Endothelial cell of umbilical vein (primary cell): ENCODE measurements around the gene GID4. TPM values are rescaled to one million over a fixed set of nuclear protein-coding genes. Genes with fewer than 3 reads are reported as not detected.

ENCODE experiments used
- BruUV-seq: library from RNA; stranded (reverse); fragments of 400-500 nt; replicated peaks from 2 replicates; lab custom pipeline; 2021; lab: Mats Ljungman, UMichigan
- CTCF ChIA-PET: fragments of 300-600, 350-600 bp; sonication (Branson Sonifier 250); formaldehyde crosslinking; loops from one replicate; lab custom pipeline; 2021; ENCODE audit warnings: antibody characterized with exemption, inconsistent platforms; lab: Charles Lee
- POLR2A ChIA-PET: fragments of 300-600, 350-600 bp; sonication (Branson Sonifier 250); formaldehyde crosslinking; loops from one replicate; lab custom pipeline; 2021; ENCODE audit warnings: antibody characterized with exemption, inconsistent platforms; lab: Charles Lee
- DNase-seq: peaks from one replicate; pipeline ENCODE4 v3.0.0-alpha.2; 2011; ENCODE audit warnings: low read depth, low spot score
- FAIRE-seq: peaks from 2 replicates; lab custom pipeline; 2011; peaks lifted over from hg19 to GRCh38; lab: Jason Lieb, UNC
- H2AFZ ChIP-seq: 2 replicates; pipeline ENCODE4 v1.6.0; 2012; ENCODE audit warnings: low read depth, low read length, control low read depth, inconsistent platforms
- H3K27ac ChIP-seq: 2 replicates; pipeline ENCODE4 v1.5.1; 2011; ENCODE audit warnings: low read depth, mild to moderate bottlenecking, control low read depth, low read length, moderate library complexity; ENCODE audit not compliant: insufficient read depth
- H3K27me3 ChIP-seq, 2 experiments: 2 replicates each; pipeline versions ENCODE4 v1.6.0 to v1.6.1; 2011; ENCODE audit warnings: low read length in 2 of 2, mixed read lengths in 1 of 2; ENCODE audit not compliant: control insufficient read depth in 2 of 2, insufficient read depth in 2 of 2
- H3K36me3 ChIP-seq, 2 experiments: 2 replicates in 1 of 2; 3 replicates in 1 of 2; pipeline ENCODE4 v1.5.1; 2011; ENCODE audit warnings: low read length in 2 of 2, mild to moderate bottlenecking in 1 of 2, moderate library complexity in 1 of 2; ENCODE audit not compliant: control insufficient read depth in 2 of 2, insufficient read depth in 2 of 2; ENCODE audit errors: extremely low read depth in 1 of 2
- H3K4me1 ChIP-seq: 3 replicates; pipeline ENCODE4 v1.5.1; 2011; ENCODE audit warnings: mild to moderate bottlenecking, low read length; ENCODE audit not compliant: control insufficient read depth, insufficient read depth; ENCODE audit errors: extremely low read depth
- H3K4me2 ChIP-seq: 2 replicates; pipeline ENCODE4 v1.6.1; 2011; ENCODE audit warnings: low read length, control low read depth, mixed read lengths; ENCODE audit not compliant: insufficient read depth
- H3K4me3 ChIP-seq, 3 experiments: fragments of 200-600 bp in 1 of 3; sonication (generic), shearing (Covaris generic) in 1 of 3; replicated peaks in 1 of 3; 2 replicates each; pipeline ENCODE4 v1.5.1; 2011 to 2016; ENCODE audit warnings: control low read depth in 3 of 3, low read length in 3 of 3, mild to moderate bottlenecking in 2 of 3, inconsistent platforms in 1 of 3, low read depth in 1 of 3, moderate library complexity in 1 of 3; ENCODE audit not compliant: insufficient read depth in 1 of 3
- H3K79me2 ChIP-seq: 2 replicates; pipeline ENCODE4 v1.6.0; 2012; ENCODE audit warnings: low read length, inconsistent platforms; ENCODE audit not compliant: control insufficient read depth, insufficient read depth
- H3K9ac ChIP-seq: replicated peaks from 2 replicates; pipeline ENCODE3; 2011; ENCODE audit warnings: low read length, control low read depth; ENCODE audit not compliant: insufficient read depth; ENCODE audit errors: extremely low read depth
- H3K9me1 ChIP-seq: replicated peaks from 3 replicates; pipeline ENCODE4 v1.6.0; 2011; ENCODE audit warnings: mild to moderate bottlenecking, low read length; ENCODE audit not compliant: control insufficient read depth, insufficient read depth; ENCODE audit errors: extremely low read depth
- H3K9me3 ChIP-seq: replicated peaks from 2 replicates; pipeline ENCODE4 v1.5.1; 2012; ENCODE audit warnings: low read length, inconsistent platforms; ENCODE audit not compliant: control insufficient read depth, insufficient read depth
- H4K20me1 ChIP-seq: replicated peaks from 2 replicates; pipeline ENCODE3; 2011; ENCODE audit warnings: mild to moderate bottlenecking, low read length; ENCODE audit not compliant: control insufficient read depth, insufficient read depth; ENCODE audit errors: extremely low read depth
- CTCF ChIP-seq, 2 donors: IDR thresholded peaks; 1 replicate in 1 of 2; 2 replicates in 1 of 2; pipeline ENCODE4 v1.5.1; 2011; ENCODE audit warnings: low read length in 2 of 2, mild to moderate bottlenecking in 2 of 2, moderate library complexity in 2 of 2, control low read depth in 1 of 2, inconsistent platforms in 1 of 2, low read depth in 1 of 2; ENCODE audit not compliant: insufficient read depth in 1 of 2; ENCODE audit errors: extremely low read depth in 1 of 2
- EZH2 ChIP-seq: IDR thresholded peaks from 2 replicates; pipeline ENCODE4 v1.6.1; 2012; ENCODE audit warnings: borderline replicate concordance, low read depth, mild to moderate bottlenecking, moderate library complexity, low read length, inconsistent platforms; ENCODE audit not compliant: severe bottlenecking
- FOS ChIP-seq: IDR thresholded peaks from 2 replicates; pipeline ENCODE4 v1.6.1; 2011; ENCODE audit warnings: mild to moderate bottlenecking, low read length, moderate library complexity, borderline replicate concordance; ENCODE audit not compliant: insufficient read depth
- GATA2 ChIP-seq: IDR thresholded peaks from 2 replicates; pipeline ENCODE4 v1.7.0; 2011; ENCODE audit warnings: low read depth, mild to moderate bottlenecking, moderate library complexity, mixed read lengths, low read length; ENCODE audit not compliant: insufficient read length, insufficient read depth
- JUN ChIP-seq: IDR thresholded peaks from 2 replicates; pipeline ENCODE4 v1.6.1; 2011; ENCODE audit warnings: borderline replicate concordance, low read depth; ENCODE audit not compliant: insufficient read length, insufficient read depth
- MYC ChIP-seq: IDR thresholded peaks from one replicate; pipeline ENCODE4 v1.6.1; 2011; ENCODE audit warnings: mild to moderate bottlenecking, low read depth, low read length
- POLR2A ChIP-seq: IDR thresholded peaks from 2 replicates; pipeline ENCODE4 v1.6.1; 2012; ENCODE audit warnings: low read depth, mild to moderate bottlenecking, control low read depth, low read length
- POLR2AphosphoS5 ChIP-seq: IDR thresholded peaks from 2 replicates; pipeline ENCODE4 v1.6.1; 2012; ENCODE audit warnings: low read depth, mild to moderate bottlenecking, control low read depth, low read length, moderate library complexity; ENCODE audit not compliant: insufficient read depth
- dilution Hi-C: fragments of 300-500 bp; cut with MboI; formaldehyde crosslinking; loops from one replicate; pipeline ENCODE4 v1.15.0; 2019; ENCODE audit warnings: low sequenced_read_pairs; ENCODE audit not compliant: extremely low pct_ligation_motif_present
- intact Hi-C: fragments of 100-400 bp; cut with micrococcal nuclease; formaldehyde crosslinking; loops from one replicate; pipeline ENCODE4 v1.10.0; 2022
- polyA plus RNA-seq, 4 experiments: library from polyadenylated mRNA; depleted of rRNA in 3 of 4; stranded (reverse) in 3 of 4; unstranded in 1 of 4; fragments of >200 nt; gene quantifications; 2 replicates each; pipeline versions ENCODE4 v1.2.1 to v1.2.3, GENCODE V29; 2011 to 2012; ENCODE audit warnings: missing spikeins in 1 of 4
- total RNA-seq: library from RNA; stranded (reverse); gene quantifications from 2 replicates; pipeline ENCODE4 v1.2.3, GENCODE V29; 2021
- TF ChIP-seq, protein P1 (sequence below): IDR thresholded peaks from 2 replicates; pipeline ENCODE4 v1.6.1; 2011; ENCODE audit not compliant: insufficient read depth, insufficient read length

The GID4 gene
- total and polyA plus RNA-seq, 2 donors (not counting 3 experiments of a cell fraction or from before 2014, with no cell fraction given): 6.4 to 11.3 TPM

DNA sequence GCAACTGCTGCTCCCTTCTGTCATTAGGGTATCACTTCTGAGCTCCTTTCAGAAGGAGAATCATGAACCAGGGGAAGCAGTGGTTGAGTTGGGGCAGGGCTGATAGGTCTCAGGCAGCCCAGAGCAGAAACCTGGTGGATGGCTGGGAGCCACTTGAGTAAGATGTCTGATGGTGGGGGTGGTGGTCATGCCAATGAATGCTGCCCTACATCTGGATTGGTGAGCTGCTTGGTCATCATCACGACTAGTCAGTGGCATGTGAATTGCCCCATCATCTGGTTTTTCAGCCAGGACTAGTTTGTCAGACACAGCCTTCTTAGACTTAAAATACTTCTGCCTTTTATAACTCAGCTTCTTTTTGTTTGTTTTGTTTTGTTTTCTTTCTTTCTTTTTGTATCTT is 2.6 kb downstream of the GID4 start:
- ChIA-PET POLR2A (no interaction called here), CTCF (interaction anchor here (0.6 to 1.0 kb wide), 2 partner anchors 66 to 140 kb away, joined by 3 to 4 read pairs; no protein-coding TSS in a partner anchor)
- intact Hi-C loops (no loop called here), dilution Hi-C loops (loop anchor here (25.0 kb wide), 1 partner anchor 154 kb away; no protein-coding TSS in a partner anchor)
- Histone ChIP-seq H3K4me2 (no peak overlapping the region), H3K27ac (no peak overlapping the region), H3K9me1 (no peaks in the 10 kb centered on the region), H3K36me3 (peaks cover 0 to 2% of the 10 kb centered on the region in 2 experiments), H3K79me2 (peaks cover 12% of the 10 kb centered on the region), H3K9me3 (no peaks in the 10 kb centered on the region), H4K20me1 (no peaks in the 10 kb centered on the region), H3K9ac (no peak overlapping the region), H3K27me3 (no peaks in the 10 kb centered on the region), H3K4me3 (no peak overlapping the region), H2AFZ (no peak overlapping the region), H3K4me1 (peaks cover 20% of the 10 kb centered on the region)
- DNase-seq (no peak), FAIRE-seq (no peak)
- TF ChIP-seq JUN (no peak), POLR2A (no peak), CTCF (IDR thresholded peaks at IDR 0.05; ENCODE audit: extremely low read depth in 1 of 2, insufficient read depth in 1 of 2, low read depth in 1 of 2, low read length in 2 of 2) (no peak), GATA2 (no peak), EZH2 (no peak), FOS (no peak), POLR2AphosphoS5 (no peak), MYC (no peak)
- TF ChIP-seq, protein P1, sequence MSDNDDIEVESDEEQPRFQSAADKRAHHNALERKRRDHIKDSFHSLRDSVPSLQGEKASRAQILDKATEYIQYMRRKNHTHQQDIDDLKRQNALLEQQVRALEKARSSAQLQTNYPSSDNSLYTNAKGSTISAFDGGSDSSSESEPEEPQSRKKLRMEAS: no peak
- no TSS peak for BruUV-seq
